Measurements from ENCODE around the gene RNF113B.

Gene RNF113B

GRCh38 chr13:98175823-98176222 is 1.2 kb downstream of the RNF113B start:
- WGBS (ENCODE audit: insufficient coverage, insufficient read length) = no CpG with 5 or more reads among the region's 3 CpGs
- Histone ChIP-seq H3K27ac (ENCODE audit: low read length) (no peak overlapping the region), H3K9me3 (ENCODE audit: control insufficient read depth, insufficient read depth, low read length) (no peaks in the 10 kb centered on the region), H3K4me3 (ENCODE audit: low read length) (no peak overlapping the region), H3K36me3 (ENCODE audit: control insufficient read depth, insufficient read depth, low read length) (peaks cover 4% of the 10 kb centered on the region; the same call in 1 of the 2 replicates), H3K4me1 (ENCODE audit: control insufficient read depth, insufficient read depth, low read length) (peaks cover 7% of the 10 kb centered on the region), H3K27me3 (ENCODE audit: control insufficient read depth, insufficient read depth, low read length) (no peaks in the 10 kb centered on the region)
- no peak for DNase-seq (ENCODE audit: low read depth, low spot score)

- Histone ChIP-seq H3K4me1 (ENCODE audit: control insufficient read depth, insufficient read depth, low read length) (peaks cover 7% of the 10 kb centered on the region), H3K4me3 (ENCODE audit: low read length) (no peak overlapping the region), H3K36me3 (ENCODE audit: control insufficient read depth, insufficient read depth, low read length) (peaks cover 4% of the 10 kb centered on the region; the same call in 1 of the 2 replicates), H3K27me3 (ENCODE audit: control insufficient read depth, insufficient read depth, low read length) (no peaks in the 10 kb centered on the region), H3K27ac (ENCODE audit: low read length) (no peak overlapping the region), H3K9me3 (ENCODE audit: control insufficient read depth, insufficient read depth, low read length) (no peaks in the 10 kb centered on the region)
- no CpG with 5 or more reads among the region's 3 CpGs for WGBS (ENCODE audit: insufficient coverage, insufficient read length)
- no peak for DNase-seq (ENCODE audit: low read depth, low spot score)
Observed at GRCh38 chr13:98175043-98175442, 2.0 kb downstream of the RNF113B start.

- peaks cover 7% of the 10 kb centered on the region for H3K4me1 ChIP-seq (ENCODE audit: control insufficient read depth, insufficient read depth, low read length)
- no CpG with 5 or more reads among the region's 7 CpGs for WGBS (ENCODE audit: insufficient coverage, insufficient read length)
- no peaks in the 10 kb centered on the region for H3K9me3 ChIP-seq (ENCODE audit: control insufficient read depth, insufficient read depth, low read length)
- no peaks in the 10 kb centered on the region for H3K27me3 ChIP-seq (ENCODE audit: control insufficient read depth, insufficient read depth, low read length)
- no peak overlapping the region for H3K27ac ChIP-seq (ENCODE audit: low read length)
- DNase-seq (ENCODE audit: low read depth, low spot score) = no peak
- H3K36me3 ChIP-seq (ENCODE audit: control insufficient read depth, insufficient read depth, low read length) = peaks cover 4% of the 10 kb centered on the region; the same call in 1 of the 2 replicates
- H3K4me3 ChIP-seq (ENCODE audit: low read length) = no peak overlapping the region
Observed at GRCh38 chr13:98174307-98174706, 2.8 kb downstream of the RNF113B start.

- Histone ChIP-seq H3K4me1 (ENCODE audit: control insufficient read depth, insufficient read depth, low read length) (peaks cover 7% of the 10 kb centered on the region), H3K36me3 (ENCODE audit: control insufficient read depth, insufficient read depth, low read length) (peaks cover 4% of the 10 kb centered on the region; the same call in 1 of the 2 replicates), H3K27ac (ENCODE audit: low read length) (no peak overlapping the region), H3K27me3 (ENCODE audit: control insufficient read depth, insufficient read depth, low read length) (no peaks in the 10 kb centered on the region), H3K4me3 (ENCODE audit: low read length) (no peak overlapping the region), H3K9me3 (ENCODE audit: control insufficient read depth, insufficient read depth, low read length) (no peaks in the 10 kb centered on the region)
- WGBS (ENCODE audit: insufficient coverage, insufficient read length) = no CpG with 5 or more reads among the region's 9 CpGs
- DNase-seq (ENCODE audit: low read depth, low spot score) = no peak
Observed at GRCh38 chr13:98173431-98174152, 3.5 kb downstream of the RNF113B start.

DNA sequence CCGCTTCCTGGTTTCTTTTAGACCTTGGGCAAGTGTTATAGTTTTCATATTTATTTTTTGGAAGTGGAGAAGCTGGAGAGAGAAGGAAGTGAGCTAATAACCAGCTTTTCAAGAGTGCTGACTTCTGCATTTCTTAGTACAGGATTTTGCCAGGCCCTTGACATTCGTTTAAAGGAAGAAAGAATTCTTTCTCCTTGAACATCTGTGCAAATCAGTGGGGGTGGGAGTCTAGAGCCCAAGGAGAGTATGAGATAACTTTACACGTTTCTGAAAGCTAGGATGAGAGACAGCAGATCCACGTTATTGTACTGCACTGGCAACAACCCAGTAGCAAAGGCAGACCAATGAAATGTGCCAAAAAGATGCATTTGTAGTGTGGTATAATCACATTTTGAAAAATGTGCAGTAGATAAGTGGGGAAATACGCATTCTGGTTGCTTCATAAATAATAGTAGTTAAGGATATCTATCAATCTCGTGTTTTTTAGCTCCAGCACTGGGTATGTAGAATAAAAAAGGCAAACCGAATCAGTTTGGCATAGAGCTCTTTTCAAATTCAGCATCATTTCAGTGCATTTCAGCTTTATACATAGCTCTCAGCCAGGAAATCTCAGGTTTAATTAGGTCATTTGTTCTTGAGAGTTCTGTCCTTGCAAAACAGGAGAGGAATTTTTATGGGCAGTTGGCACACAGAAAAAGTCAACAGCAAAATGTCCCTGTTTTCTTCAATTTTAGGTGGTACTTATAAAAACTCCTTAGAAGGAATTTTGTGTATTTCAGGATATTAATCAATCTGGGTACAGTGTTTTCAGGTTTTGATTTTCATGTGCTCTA is 4.3 kb downstream of the RNF113B start:
- Histone ChIP-seq H3K27ac (ENCODE audit: low read length) (no peak overlapping the region), H3K4me1 (ENCODE audit: control insufficient read depth, insufficient read depth, low read length) (peaks cover 7% of the 10 kb centered on the region), H3K36me3 (ENCODE audit: control insufficient read depth, insufficient read depth, low read length) (peaks cover 4% of the 10 kb centered on the region; the same call in 1 of the 2 replicates), H3K9me3 (ENCODE audit: control insufficient read depth, insufficient read depth, low read length) (no peaks in the 10 kb centered on the region), H3K4me3 (ENCODE audit: low read length) (no peak overlapping the region), H3K27me3 (ENCODE audit: control insufficient read depth, insufficient read depth, low read length) (no peaks in the 10 kb centered on the region)
- WGBS (ENCODE audit: insufficient coverage, insufficient read length) = no CpG with 5 or more reads among the region's 7 CpGs
- no peak for DNase-seq (ENCODE audit: low read depth, low spot score)

DNA sequence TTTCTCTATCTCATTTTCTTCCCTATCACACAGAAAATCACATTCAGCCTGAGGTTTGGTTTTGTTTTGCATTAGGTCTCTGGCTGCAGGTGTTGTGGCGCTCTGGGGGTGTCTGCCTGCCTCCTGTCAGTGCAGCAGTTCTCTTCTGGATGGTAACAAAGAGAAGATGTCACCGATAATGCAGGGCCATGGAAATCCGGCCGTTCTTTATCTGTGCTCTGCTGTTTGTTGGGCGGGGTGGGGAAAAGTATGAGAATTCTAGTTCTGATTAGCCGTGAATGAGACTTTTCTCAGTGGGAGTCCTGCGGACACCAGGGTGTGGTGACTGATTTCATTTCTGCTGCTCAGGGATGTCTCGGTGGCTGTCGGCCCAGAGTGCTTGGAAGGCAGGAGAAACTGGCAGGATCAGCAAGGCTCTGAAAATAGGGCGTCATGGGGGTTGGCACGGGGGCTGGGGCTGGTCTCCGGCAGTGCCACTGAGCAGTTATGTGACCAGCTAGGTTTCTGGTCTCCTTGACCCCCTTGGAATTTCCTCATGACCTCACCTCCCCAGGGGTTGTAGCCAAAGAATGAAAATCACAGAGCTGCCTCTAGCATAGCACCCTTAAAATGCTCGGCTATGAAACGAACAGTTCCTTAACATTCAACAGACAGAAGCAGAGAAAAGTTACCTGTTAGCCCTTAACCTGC is 5.0 kb downstream of the RNF113B start:
- H3K36me3 ChIP-seq (ENCODE audit: control insufficient read depth, insufficient read depth, low read length) = peaks cover 4% of the 10 kb centered on the region; the same call in 1 of the 2 replicates
- peaks cover 6% of the 10 kb centered on the region for H3K4me1 ChIP-seq (ENCODE audit: control insufficient read depth, insufficient read depth, low read length)
- no CpG with 5 or more reads among the region's 14 CpGs for WGBS (ENCODE audit: insufficient coverage, insufficient read length)
- H3K27ac ChIP-seq (ENCODE audit: low read length) = no peak overlapping the region
- no peak overlapping the region for H3K4me3 ChIP-seq (ENCODE audit: low read length)
- no peaks in the 10 kb centered on the region for H3K9me3 ChIP-seq (ENCODE audit: control insufficient read depth, insufficient read depth, low read length)
- no peaks in the 10 kb centered on the region for H3K27me3 ChIP-seq (ENCODE audit: control insufficient read depth, insufficient read depth, low read length)
- DNase-seq (ENCODE audit: low read depth, low spot score) = no peak

DNA sequence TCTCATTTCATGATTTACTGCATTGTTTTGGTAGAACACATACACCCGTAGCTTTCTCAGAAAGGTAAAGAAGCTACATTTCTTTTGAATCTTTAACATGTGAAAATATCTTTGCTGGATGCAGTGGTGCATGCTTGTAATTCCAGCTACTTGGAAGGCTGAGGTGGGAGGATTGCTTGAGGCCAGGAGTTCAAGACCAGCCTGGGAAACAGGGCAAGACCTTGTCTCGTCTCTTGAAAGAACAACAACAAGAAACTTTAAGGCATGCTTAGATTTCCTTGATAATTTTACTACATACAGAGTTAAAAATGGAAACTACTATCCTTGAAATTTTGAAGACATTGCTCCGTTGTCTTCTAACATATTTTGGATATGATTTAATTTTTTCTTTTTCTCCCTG is 7.7 kb downstream of the RNF113B start:
- no peaks in the 10 kb centered on the region for H3K36me3 ChIP-seq (ENCODE audit: control insufficient read depth, insufficient read depth, low read length)
- no peak overlapping the region for H3K27ac ChIP-seq (ENCODE audit: low read length)
- H3K4me1 ChIP-seq (ENCODE audit: control insufficient read depth, insufficient read depth, low read length) = peaks cover 5% of the 10 kb centered on the region
- H3K4me3 ChIP-seq (ENCODE audit: low read length) = no peak overlapping the region
- H3K27me3 ChIP-seq (ENCODE audit: control insufficient read depth, insufficient read depth, low read length) = no peaks in the 10 kb centered on the region
- no CpG with 5 or more reads among the region's 3 CpGs for WGBS (ENCODE audit: insufficient coverage, insufficient read length)
- no peaks in the 10 kb centered on the region for H3K9me3 ChIP-seq (ENCODE audit: control insufficient read depth, insufficient read depth, low read length)
- DNase-seq (ENCODE audit: low read depth, low spot score) = no peak

- Histone ChIP-seq H3K27ac (ENCODE audit: low read length) (no peak overlapping the region), H3K9me3 (ENCODE audit: control insufficient read depth, insufficient read depth, low read length) (no peaks in the 10 kb centered on the region), H3K4me1 (ENCODE audit: control insufficient read depth, insufficient read depth, low read length) (peaks cover 2% of the 10 kb centered on the region; the same call in 1 of the 2 replicates), H3K27me3 (ENCODE audit: control insufficient read depth, insufficient read depth, low read length) (no peaks in the 10 kb centered on the region), H3K36me3 (ENCODE audit: control insufficient read depth, insufficient read depth, low read length) (no peaks in the 10 kb centered on the region; the same call in 1 of the 2 replicates), H3K4me3 (ENCODE audit: low read length) (no peak overlapping the region)
- DNase-seq (ENCODE audit: low read depth, low spot score) = no peak
- no CpG with 5 or more reads among the region's 5 CpGs for WGBS (ENCODE audit: insufficient coverage, insufficient read length)
Observed at GRCh38 chr13:98162935-98163334, 14.1 kb downstream of the RNF113B start.

DNA sequence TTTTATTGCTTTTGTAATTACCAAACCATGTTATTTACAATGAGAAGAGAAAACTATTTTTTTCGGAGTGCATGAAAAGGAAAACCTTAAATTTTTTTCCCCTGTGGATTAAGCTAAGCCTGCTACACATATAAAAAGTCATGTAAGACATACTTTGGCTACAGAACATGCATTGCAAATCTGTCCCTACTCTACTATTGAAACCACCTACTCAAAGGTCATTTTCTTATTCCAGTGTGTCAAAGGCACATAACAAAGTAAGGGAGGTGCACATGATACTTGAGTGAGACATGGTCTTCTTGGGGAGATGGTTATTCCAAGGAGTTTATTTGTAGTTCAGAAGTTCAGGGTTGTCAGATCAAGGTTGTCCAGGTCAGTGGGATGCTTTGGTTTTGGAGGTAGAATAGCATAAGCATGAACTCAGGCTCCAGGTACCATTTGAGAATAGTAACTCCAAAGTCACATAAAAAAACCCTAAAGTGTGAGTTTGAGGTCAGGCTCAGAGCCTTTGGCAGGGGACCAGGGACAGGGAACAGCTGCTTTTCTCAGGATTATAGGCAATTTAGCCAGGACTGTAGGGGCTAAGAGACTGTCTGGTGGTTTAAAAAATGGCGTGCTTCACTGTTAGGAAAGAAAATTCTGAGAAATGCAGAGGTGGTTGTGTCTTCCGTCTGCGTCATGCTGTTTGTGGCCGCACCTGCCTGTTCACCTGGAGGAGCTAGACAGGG is 18.7 kb downstream of the RNF113B start:
- Histone ChIP-seq H3K27me3 (ENCODE audit: control insufficient read depth, insufficient read depth, low read length) (no peaks in the 10 kb centered on the region), H3K36me3 (ENCODE audit: control insufficient read depth, insufficient read depth, low read length) (no peaks in the 10 kb centered on the region; the same call in 1 of the 2 replicates), H3K4me3 (ENCODE audit: low read length) (no peak overlapping the region), H3K4me1 (ENCODE audit: control insufficient read depth, insufficient read depth, low read length) (peaks cover 3% of the 10 kb centered on the region; the same call in 1 of the 2 replicates), H3K27ac (ENCODE audit: low read length) (no peak overlapping the region), H3K9me3 (ENCODE audit: control insufficient read depth, insufficient read depth, low read length) (no peaks in the 10 kb centered on the region)
- no peak for DNase-seq (ENCODE audit: low read depth, low spot score)
- WGBS (ENCODE audit: insufficient coverage, insufficient read length) = no CpG with 5 or more reads among the region's 5 CpGs
